ENCODE results near the gene DUSP18.
A peak's percentile ranks its signal among the peaks of the same experiment; 100 is the strongest.
"Not testable (repeated sequence)": the region's sequence is repeated elsewhere in the genome, so short reads cannot be mapped to it uniquely, and the experiment has no call there.

DUSP18 gene

GRCh38 chr22:30667494-30668385, at the start of gene DUSP18:
Gene DUSP18 (minus strand): TSS chr22:30667875. CDS start chr22:30664003, 3,872 bp downstream.
- DNase-seq (ENCODE audit: low read depth) = peak; percentile 83

- no peak for DNase-seq (ENCODE audit: low read depth)
Measured at GRCh38 chr22:30714062-30714461, 46.4 kb upstream of the DUSP18 start.

DNA sequence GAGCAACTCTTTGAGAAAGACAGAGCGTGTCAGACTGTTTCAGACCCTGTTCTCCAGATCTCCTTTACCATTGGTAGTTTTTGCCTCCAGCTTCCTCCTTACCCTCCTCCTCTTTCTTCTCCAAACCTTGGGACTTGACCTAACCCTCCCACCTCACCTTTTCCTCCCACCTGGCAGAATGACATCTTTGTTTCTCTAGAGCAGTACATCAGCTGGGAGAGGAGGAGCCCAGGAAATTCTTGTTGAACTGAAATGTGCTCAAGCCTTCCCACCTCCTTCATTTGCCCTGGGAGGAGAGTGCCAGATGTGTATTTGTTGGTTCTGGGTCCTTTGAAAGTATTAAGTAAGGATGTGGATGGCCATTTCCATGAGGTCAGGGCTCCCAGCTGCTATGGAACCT, 44.4 kb upstream of the DUSP18 start:
- no peak for DNase-seq (ENCODE audit: low read depth)

- not testable (repeated sequence) for DNase-seq (ENCODE audit: low read depth)
Measured at GRCh38 chr22:30709980-30710379, 42.3 kb upstream of the DUSP18 start.

DNA sequence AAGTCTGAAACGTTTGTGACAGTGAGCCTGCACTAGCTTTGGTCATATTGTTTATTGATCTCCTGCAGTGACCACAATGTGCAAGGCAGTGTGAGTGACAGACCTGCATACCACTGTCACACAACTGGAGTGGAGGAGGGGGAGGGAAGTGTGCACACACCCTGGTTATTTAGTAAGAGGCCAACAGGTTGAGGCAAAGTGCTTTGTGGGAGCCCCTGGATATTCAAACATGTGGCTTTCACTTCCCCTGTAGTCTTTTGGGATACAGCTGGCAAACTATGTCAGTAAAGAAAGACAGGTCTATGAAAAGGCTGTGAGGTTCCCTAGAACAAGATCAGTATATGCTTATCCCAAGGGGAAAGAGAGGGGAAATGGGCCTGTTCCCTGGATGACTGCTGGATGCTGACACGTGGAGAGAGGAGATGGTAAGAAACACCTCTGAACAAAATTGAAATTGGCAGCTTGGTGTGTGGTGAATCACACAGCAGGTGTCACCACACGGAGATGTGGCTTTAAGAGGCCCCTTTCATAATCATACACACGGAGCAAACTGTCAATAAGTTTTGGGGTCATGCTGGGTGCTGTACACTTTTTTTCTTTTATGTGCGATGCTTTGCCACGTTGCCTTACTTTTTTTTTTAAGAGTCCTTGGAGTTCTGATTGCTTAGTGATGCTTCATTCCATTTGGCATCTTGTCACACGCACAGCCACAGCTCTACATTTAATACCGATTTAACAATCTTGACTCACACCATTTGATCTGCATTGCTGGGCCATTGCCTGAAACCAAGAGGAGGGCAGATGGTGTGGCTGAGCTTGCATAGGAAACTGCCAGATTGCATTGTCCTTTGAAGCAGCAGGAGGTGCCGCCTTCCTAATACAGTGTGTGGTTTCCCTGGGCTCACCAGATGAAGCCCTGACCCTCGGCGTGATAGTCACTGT, 38.3 kb upstream of the DUSP18 start:
- peak; percentile 95 for DNase-seq (ENCODE audit: low read depth)

- no peak for DNase-seq (ENCODE audit: low read depth)
Measured at GRCh38 chr22:30704978-30705377, 37.3 kb upstream of the DUSP18 start.

DNA sequence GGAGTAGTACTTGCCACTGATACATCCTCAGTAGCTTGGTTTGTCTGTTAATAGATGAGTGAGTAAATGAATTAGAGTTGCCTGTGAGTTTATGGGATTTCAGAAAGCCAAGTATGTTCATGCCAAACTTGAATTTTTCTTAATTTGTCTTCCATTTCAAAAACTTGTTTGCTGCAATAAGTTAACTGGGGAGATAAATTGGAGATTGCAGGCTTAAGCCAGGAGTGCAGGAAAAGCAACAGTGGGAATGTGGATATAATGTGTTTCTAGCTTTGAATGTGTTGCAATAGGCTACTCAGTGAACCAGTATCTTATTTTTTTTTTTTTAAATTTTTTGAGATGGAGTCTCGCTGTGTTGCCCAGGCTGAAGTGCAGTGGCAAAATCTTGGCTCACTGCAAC, 35.2 kb upstream of the DUSP18 start:
- peak; percentile 48 for DNase-seq (ENCODE audit: low read depth)

GRCh38 chr22:30701872-30702271, 34.2 kb upstream of the DUSP18 start:
- DNase-seq (ENCODE audit: low read depth) = no peak

- DNase-seq (ENCODE audit: low read depth) = no peak
Measured at GRCh38 chr22:30697975-30698374, 30.3 kb upstream of the DUSP18 start.

DNA sequence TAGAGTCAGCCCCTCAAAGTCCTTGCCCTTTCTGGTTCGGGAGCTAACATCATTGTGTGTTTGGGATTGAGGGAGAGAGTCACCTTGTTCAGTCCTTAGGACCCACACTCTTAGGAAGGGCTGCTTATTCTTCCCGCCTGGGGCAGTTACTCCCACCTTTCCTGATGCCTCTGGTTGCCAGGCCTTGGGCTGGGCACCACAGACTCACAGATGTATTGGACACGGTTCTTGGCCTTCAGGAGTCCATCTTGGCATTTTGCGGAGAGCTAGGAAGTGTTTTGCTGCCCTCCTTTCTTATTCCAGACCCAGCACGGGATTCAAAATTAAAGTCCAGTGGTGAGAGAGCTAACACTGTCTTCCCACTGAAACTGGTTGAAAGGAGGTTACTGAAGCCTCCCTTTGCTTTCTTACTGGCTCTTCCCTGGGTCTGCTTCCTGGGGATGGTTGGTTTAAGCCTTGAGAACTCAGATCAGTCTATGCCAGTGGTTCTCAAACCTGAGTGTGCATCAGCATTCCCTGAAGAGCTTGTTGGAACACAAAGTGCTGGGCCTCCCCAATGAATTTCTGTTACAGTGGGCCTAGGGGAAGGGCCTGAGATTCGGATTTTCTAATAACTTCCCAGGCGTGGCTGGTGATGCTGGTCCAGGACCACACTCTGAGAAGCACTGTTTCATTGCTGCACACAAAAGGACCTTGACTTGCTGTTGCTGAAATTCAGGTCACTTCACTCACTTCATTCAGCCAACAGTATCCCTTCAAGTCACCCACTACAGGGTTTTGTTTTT, 28.4 kb upstream of the DUSP18 start:
- no peak for DNase-seq (ENCODE audit: low read depth)

- no peak for DNase-seq (ENCODE audit: low read depth)
Measured at GRCh38 chr22:30695351-30695851, 27.7 kb upstream of the DUSP18 start.

DNA sequence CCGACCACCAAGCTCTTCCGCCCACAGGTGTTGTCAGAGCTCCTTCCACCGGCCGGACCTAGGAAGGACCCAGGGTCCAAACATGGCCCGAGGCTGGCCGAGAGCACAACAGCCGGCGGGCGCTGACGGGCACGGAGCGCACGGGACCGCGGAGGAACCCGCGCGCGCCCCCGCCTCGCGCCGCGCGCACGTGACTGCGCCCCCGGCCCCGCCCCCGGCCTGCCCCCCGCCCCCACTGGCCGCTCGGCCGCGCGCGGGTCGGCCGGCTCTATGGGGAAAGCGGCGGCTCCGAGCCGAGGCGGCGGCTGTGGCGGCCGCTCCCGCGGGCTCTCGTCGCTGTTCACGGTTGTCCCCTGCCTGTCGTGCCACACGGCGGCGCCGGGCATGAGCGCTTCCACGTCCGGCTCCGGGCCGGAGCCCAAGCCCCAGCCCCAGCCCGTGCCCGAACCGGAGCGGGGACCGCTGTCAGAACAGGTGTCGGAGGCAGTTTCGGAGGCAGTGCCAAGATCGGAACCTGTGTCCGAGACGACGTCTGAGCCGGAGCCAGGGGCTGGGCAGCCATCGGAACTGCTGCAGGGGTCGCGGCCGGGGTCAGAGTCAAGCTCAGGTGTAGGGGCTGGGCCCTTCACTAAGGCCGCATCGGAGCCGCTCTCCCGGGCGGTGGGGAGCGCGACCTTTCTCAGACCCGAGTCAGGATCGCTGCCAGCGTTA, 27.1 kb upstream of the DUSP18 start, which contains the start of gene OSBP2:
TSS of gene OSBP2 (plus strand) at position 235 of the 711 bp plus-strand sequence. CDS start at position 271, 36 bp downstream.
- no peak for DNase-seq (ENCODE audit: low read depth)

DNA sequence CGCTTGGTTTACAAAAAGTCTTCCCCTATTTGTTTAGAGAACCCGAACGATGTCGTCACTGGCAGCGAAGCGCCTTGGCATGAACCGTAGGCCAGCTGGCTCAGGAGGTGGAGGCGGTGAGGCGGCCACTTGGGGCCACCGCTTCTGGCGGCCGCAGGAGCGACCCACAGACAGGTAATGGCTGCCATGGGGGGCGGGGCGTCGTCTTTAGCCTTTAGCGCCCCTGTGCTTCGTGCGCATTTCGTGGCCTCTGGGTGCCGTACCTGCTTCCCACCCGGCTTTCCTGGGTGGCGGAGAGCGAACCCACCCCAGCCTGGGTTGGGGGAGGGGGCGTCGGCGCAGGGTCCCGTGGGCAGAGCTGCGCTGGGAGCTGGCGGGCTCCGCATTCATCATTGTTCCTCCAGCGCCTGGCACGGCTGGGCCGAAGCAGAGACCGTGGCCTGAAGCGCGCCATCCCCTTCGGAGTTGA, 26.5 kb upstream of the DUSP18 start:
- DNase-seq (ENCODE audit: low read depth) = peak; percentile 11

- no peak for DNase-seq (ENCODE audit: low read depth)
Measured at GRCh38 chr22:30691204-30691603, 23.5 kb upstream of the DUSP18 start.

- no peak for DNase-seq (ENCODE audit: low read depth)
Measured at GRCh38 chr22:30689622-30690021, 21.9 kb upstream of the DUSP18 start.

DNA sequence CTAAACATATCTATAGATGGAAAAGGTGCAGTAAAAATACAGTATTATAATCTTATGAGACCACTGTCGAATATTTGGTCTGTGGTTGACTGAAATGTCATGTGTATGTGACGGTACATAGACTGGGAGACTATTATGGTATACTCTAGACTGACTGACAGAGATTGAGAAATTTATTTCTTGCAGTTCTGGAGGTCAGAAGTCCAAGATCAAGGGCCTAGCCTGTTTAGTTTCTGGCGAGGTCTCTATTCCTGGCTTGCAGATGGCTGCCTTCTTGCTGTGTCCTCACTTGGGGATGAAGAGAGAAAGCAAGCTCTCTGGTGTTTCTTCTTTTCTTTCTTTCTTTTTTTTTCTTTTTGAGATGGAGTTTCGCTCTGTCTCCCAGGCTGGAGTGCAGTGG, 19.7 kb upstream of the DUSP18 start:
- no peak for DNase-seq (ENCODE audit: low read depth)

- no peak for DNase-seq (ENCODE audit: low read depth)
Measured at GRCh38 chr22:30685178-30685577, 17.5 kb upstream of the DUSP18 start.

- DNase-seq (ENCODE audit: low read depth) = no peak
Measured at GRCh38 chr22:30681831-30682230, 14.2 kb upstream of the DUSP18 start.

DNA sequence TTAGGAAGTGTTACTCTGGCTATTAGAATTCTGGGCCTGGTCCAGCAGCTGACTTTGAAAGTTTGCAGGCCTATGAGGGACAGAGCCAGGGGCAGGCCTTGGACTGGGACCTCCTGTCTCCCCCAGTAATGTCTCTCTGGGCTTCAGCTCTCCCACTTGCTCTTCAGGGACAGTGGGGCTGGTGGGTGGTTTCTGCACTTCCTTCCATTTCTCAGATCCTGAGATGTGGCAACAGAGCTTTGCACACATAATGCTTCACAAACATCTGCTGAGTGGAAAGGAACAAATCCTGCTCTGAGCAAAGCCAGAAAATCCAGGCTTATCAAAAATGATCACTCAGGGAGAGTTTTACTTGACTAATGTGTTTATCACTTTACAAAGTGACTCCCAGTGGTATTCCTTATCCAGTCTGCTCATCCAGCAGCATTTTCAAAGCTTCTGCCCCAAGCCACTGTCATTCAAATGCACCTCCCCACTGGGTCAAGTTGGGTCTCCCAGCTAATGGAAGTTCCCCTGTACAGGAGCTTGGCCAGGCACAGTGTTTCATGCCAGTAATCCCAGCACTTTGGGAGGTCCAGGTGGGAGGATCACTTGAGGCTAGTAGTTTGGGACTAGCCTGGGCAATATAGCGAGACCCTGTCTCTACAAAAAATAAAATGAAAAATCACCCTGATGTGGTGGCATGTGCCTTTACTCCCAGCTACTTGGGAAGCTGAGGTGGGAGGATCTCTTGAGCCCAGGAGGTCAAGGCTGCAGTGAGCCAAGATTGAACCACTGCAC, 13.5 kb upstream of the DUSP18 start:
- DNase-seq (ENCODE audit: low read depth) = no peak
